GM12872 (cell line): ENCODE results near the gene RPS27.

Source experiments
- CTCF ChIP-seq: IDR thresholded peaks from 3 replicates; pipeline ENCODE4 v1.5.1; 2011; ENCODE audit warnings: low read depth, mild to moderate bottlenecking, low read length, moderate library complexity; ENCODE audit not compliant: insufficient read depth

The RPS27 gene

DNA sequence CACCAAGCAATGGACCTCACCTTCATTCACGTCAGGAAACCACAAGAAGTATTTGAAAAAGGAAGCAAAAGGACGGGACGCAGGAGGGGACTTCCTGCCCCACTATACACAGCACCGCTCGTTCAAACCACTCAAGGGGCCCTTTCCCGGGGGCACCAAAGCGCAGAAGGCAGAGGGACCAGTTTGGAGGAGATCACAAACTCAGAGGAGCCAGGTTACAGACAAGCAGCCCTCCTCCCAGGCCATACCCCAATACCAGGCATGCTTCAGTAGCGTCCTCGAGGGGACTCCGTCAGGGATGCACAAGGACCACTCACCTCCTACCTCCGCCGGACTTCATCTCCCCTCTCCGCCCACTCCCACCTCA, 32.8 kb upstream of the RPS27 start:
- no peak for TF ChIP-seq CTCF

DNA sequence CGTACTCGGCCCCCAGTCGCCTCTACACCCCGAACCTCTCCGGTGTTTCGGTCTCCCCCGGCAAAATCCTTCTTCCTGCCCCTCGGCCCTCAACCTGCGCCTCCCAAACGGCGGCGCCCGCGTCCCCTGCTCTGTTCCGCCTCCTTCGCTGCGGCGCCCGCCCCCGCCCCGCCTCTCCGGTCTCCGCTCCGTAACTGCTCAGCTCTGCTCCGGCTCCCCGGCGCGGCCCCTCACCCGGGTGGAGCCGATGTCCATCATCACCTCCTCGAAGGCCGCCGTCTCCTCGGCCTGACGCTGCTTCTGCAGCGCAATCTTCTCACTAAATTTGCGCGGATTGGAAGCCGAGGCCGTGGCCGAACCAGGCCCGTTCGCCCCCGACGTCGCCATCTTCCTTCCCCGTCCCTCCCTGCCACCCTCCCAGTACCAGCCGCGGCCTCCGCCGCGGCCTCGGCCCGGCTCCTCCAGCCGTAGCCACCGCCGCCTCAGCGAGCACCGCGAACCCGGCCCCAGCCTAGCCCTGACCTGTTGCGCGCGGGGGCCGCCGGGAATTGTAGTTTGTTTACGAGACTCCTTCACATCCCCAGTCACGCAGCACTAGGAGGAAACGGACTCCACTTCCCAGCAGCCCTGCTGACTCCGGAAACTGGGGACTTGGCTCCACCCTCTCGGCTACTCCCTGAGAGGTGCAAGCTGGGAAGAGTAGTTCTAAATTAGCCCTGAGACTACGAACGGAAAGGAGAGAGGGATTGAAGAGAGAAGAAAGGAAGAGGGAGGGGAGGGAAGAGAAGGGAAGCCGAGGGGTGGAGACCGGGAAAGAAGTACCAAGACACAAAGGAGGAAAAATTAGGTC, 32.2 kb upstream of the RPS27 start, which contains the start of gene CRTC2:
CRTC2 (minus strand) TSS at position 502 of the 850 bp plus-strand sequence; CDS start at position 387, 115 bp downstream.
- no peak for TF ChIP-seq CTCF

GRCh38 chr1:153958961-153959260, 31.7 kb upstream of the RPS27 start:
- TF ChIP-seq CTCF: no peak

GRCh38 chr1:153959454-153959853, 31.1 kb upstream of the RPS27 start:
- no peak for TF ChIP-seq CTCF

- TF ChIP-seq CTCF: no peak
These were observed 30.4 kb upstream of the RPS27 start for GRCh38 chr1:153960206-153960605.

DNA sequence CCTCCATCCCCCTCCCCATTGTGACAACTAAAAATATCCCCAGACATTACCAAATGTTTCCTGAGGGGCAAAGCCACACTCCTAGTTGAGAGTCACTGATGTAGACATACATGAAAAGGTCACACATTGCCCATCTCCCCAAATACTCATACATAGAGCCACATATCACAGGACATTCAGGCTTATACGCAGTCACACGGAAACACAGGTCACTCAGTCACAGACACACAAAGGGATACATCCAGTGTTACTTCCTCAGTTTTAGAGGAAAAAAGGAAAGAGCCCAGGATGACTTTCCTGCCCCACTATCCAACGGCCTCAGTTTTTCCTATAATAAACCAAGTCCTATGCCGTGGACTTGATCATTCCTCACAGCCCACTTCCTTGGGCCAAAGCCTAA, 29.1 kb upstream of the RPS27 start:
- no peak for TF ChIP-seq CTCF

- TF ChIP-seq CTCF: peak; percentile 32; the same call in 2 of the 3 replicates
These were observed 28.2 kb upstream of the RPS27 start for GRCh38 chr1:153962088-153963029.
